ENCODE results near the gene OR6J1. TPM values are rescaled to one million over a fixed set of nuclear protein-coding genes. Genes with fewer than 3 reads are reported as not detected.

The OR6J1 gene
- total and polyA plus RNA-seq, 2 of the 13 experiments (the other 11 are each of a cell fraction or from before 2014, with no cell fraction given), result not detected

GRCh38 chr14:22598099-22598895 is 45.9 kb downstream of the OR6J1 start, which contains the start of gene ABHD4 (continued):
- TF ChIP-seq REST (IDR thresholded peaks at IDR 0.05; ENCODE audit: borderline replicate concordance in 1 of 2, low read depth in 1 of 2, low read length in 2 of 2), result 0 out of 4 replicates have a peak, but pooled peaks of 1 of the 2 experiments have one; percentile 44
- peak; percentile 88; the same call in 1 of the 2 replicates for TF ChIP-seq ZNF337 (CRISPR knock-in tag; IDR thresholded peaks at IDR 0.05; ENCODE audit: borderline replicate concordance, low read depth)
- TF ChIP-seq ZNF557 (CRISPR knock-in tag; IDR thresholded peaks at IDR 0.05), result no peak
- TF ChIP-seq ZNF746 (CRISPR knock-in tag; IDR thresholded peaks at IDR 0.05), result peak; percentile 46; the same call in 1 of the 2 replicates
- TF ChIP-seq PRMT3 (CRISPR knock-in tag; IDR thresholded peaks at IDR 0.05; ENCODE audit: borderline replicate concordance, low read depth), result no peak
- TF ChIP-seq ZNF275 (CRISPR knock-in tag; IDR thresholded peaks at IDR 0.05; ENCODE audit: borderline replicate concordance), result no peak
- peak; percentile 47; the same call in 1 of the 2 replicates for TF ChIP-seq ZNF335 (CRISPR knock-in tag; IDR thresholded peaks at IDR 0.05)
- TF ChIP-seq ZNF792 (CRISPR knock-in tag; IDR thresholded peaks at IDR 0.05), result peak; percentile 27; the same call in 1 of the 2 replicates
- TF ChIP-seq DMAP1 (CRISPR knock-in tag; IDR thresholded peaks at IDR 0.05), result peak; percentile 87
- TF ChIP-seq ZNF709 (CRISPR knock-in tag; IDR thresholded peaks at IDR 0.05), result peak; percentile 79; the same call in 1 of the 2 replicates
- no peak for TF ChIP-seq ISX (CRISPR knock-in tag; conservative IDR thresholded peaks at IDR 0.05)
- TF ChIP-seq KMT2A (CRISPR knock-in tag; IDR thresholded peaks at IDR 0.05), result peak; percentile 88
- peak; percentile 20; the same call in 1 of the 2 replicates for TF ChIP-seq ZNF431 (CRISPR knock-in tag; IDR thresholded peaks at IDR 0.05; ENCODE audit: borderline replicate concordance, low read depth)
- no peak; the same call in 1 of the 2 replicates for TF ChIP-seq ZNF264 (CRISPR knock-in tag; IDR thresholded peaks at IDR 0.05)
- TF ChIP-seq ZNF703 (CRISPR knock-in tag; IDR thresholded peaks at IDR 0.05; ENCODE audit: borderline replicate concordance), result peak; percentile 57; the same call in 1 of the 2 replicates
- peak; percentile 98 for TF ChIP-seq EED (CRISPR knock-in tag; IDR thresholded peaks at IDR 0.05)
- peak; percentile 75; the same call in 1 of the 2 replicates for TF ChIP-seq AHR (CRISPR knock-in tag; IDR thresholded peaks at IDR 0.05)
- TF ChIP-seq HNRNPK (IDR thresholded peaks at IDR 0.05; ENCODE audit: low read depth, low read length, poor library complexity, severe bottlenecking), result peak; percentile 95
- 0 out of 2 replicates have a peak, but pooled peaks have one; percentile 42 for TF ChIP-seq ZNF83 (CRISPR knock-in tag; IDR thresholded peaks at IDR 0.05; ENCODE audit: borderline replicate concordance)
- TF ChIP-seq ZNF263 (CRISPR knock-in tag; IDR thresholded peaks at IDR 0.05), result peak; percentile 23; the same call in 1 of the 2 replicates
- 0 out of 2 replicates have a peak, but pooled peaks have one; percentile 51 for TF ChIP-seq ZNF749 (CRISPR knock-in tag; IDR thresholded peaks at IDR 0.05; ENCODE audit: borderline replicate concordance)
- TF ChIP-seq CHD2 (IDR thresholded peaks at IDR 0.05; ENCODE audit: low read depth, low read length), result no peak
- peak; percentile 82; the same call in 1 of the 2 replicates for TF ChIP-seq PAX8 (CRISPR knock-in tag; IDR thresholded peaks at IDR 0.05; ENCODE audit: borderline replicate concordance)
- peak; percentile 73 for TF ChIP-seq ZSCAN9 (CRISPR knock-in tag; IDR thresholded peaks at IDR 0.05; ENCODE audit: borderline replicate concordance)
- no peak for TF ChIP-seq TEAD2 (CRISPR knock-in tag; IDR thresholded peaks at IDR 0.05)
- no peak for TF ChIP-seq NFRKB (IDR thresholded peaks at IDR 0.05)
- no peak for TF ChIP-seq SMARCC2 (IDR thresholded peaks at IDR 0.05)
